Tibial artery (tissue), 4 donors: ENCODE measurements around the gene GINS2.

Experiments used
- DNase-seq, 2 donors: peaks; one replicate each; pipeline ENCODE4 v3.0.0-alpha.2; 2019
- H3K27ac ChIP-seq, 2 donors: fragments of 200-600 bp; sonication (generic) in 1 of 2; 1 replicate in 1 of 2; 2 replicates in 1 of 2; pipeline ENCODE4 v1.5.1; 2018 to 2019; ENCODE audit warnings: mild to moderate bottlenecking in 1 of 2
- H3K27me3 ChIP-seq, 2 donors: fragments of 200-600 bp; sonication (generic) in 1 of 2; one replicate each; pipeline versions ENCODE4 v1.5.1 to v1.6.0; 2016 to 2019
- H3K36me3 ChIP-seq, 3 donors: fragments of 200-600 bp; sonication (generic) in 2 of 3; one replicate each; pipeline ENCODE4 v1.5.1; 2016 to 2019; ENCODE audit warnings: mild to moderate bottlenecking in 2 of 3
- H3K4me1 ChIP-seq, 4 donors: fragments of 200-600 bp; sonication (generic) in 2 of 4; 1 replicate in 3 of 4; 2 replicates in 1 of 4; pipeline ENCODE4 v1.5.1; 2016 to 2019
- H3K4me3 ChIP-seq, 2 donors: fragments of 200-600 bp; sonication (generic) in 1 of 2; 1 replicate in 1 of 2; 2 replicates in 1 of 2; pipeline ENCODE4 v1.5.1; 2018 to 2019; ENCODE audit warnings: mild to moderate bottlenecking in 2 of 2
- H3K9me3 ChIP-seq, 3 donors: fragments of 200-600 bp; sonication (generic) in 1 of 3; one replicate each; pipeline ENCODE4 v1.5.1; 2016 to 2019
- CTCF ChIP-seq, 2 experiments: fragments of 200-600 bp in 1 of 2; fragments of 450-650 bp in 1 of 2; IDR thresholded peaks; one replicate each; pipeline ENCODE4 v1.5.1; 2017 to 2019; ENCODE audit warnings: antibody characterized with exemption in 2 of 2, mild to moderate bottlenecking in 1 of 2, moderate library complexity in 1 of 2
- intact Hi-C: fragments of 100-400 bp; cut with DNase I; formaldehyde crosslinking; loops from one replicate; pipeline ENCODE4 v1.15.0; 2023; ENCODE audit warnings: low total_unique reads

GINS2 gene

GRCh38 chr16:85728879-85729278, 40.1 kb upstream of the GINS2 start:
- no peak overlapping the region for H3K27ac ChIP-seq
- intact Hi-C loops, result loop anchor here (10.0 kb wide), 1 partner anchor 434 kb away; no protein-coding TSS in a partner anchor
- no peaks in the 10 kb centered on the region for H3K4me1 ChIP-seq
- no peak for DNase-seq
- no peaks in the 10 kb centered on the region for H3K9me3 ChIP-seq
- no peak for TF ChIP-seq CTCF (IDR thresholded peaks at IDR 0.05)
- peaks cover 0 to 66% of the 10 kb centered on the region in 2 donors for H3K27me3 ChIP-seq
- H3K36me3 ChIP-seq, result no peaks in the 10 kb centered on the region
- no peak overlapping the region for H3K4me3 ChIP-seq

GRCh38 chr16:85724936-85725335, 36.2 kb upstream of the GINS2 start:
- Histone ChIP-seq H3K4me3 (no peak overlapping the region), H3K4me1 (no peaks in the 10 kb centered on the region), H3K36me3 (no peaks in the 10 kb centered on the region), H3K27me3 (peaks cover 0 to 56% of the 10 kb centered on the region in 2 donors), H3K27ac (no peak overlapping the region), H3K9me3 (no peaks in the 10 kb centered on the region)
- no peak for TF ChIP-seq CTCF (IDR thresholded peaks at IDR 0.05)
- intact Hi-C loops, result loop anchor here (10.0 kb wide), 1 partner anchor 430 kb away; no protein-coding TSS in a partner anchor
- DNase-seq, result no peak

GRCh38 chr16:85724126-85724879, 35.5 kb upstream of the GINS2 start:
- Histone ChIP-seq H3K27ac (no peak overlapping the region), H3K4me3 (no peak overlapping the region), H3K27me3 (peaks cover 0 to 55% of the 10 kb centered on the region in 2 donors), H3K36me3 (no peaks in the 10 kb centered on the region), H3K4me1 (no peaks in the 10 kb centered on the region), H3K9me3 (no peaks in the 10 kb centered on the region)
- TF ChIP-seq CTCF (IDR thresholded peaks at IDR 0.05), result no peak
- no peak for DNase-seq
- intact Hi-C loops, result loop anchor here (10.0 kb wide), 1 partner anchor 430 kb away; no protein-coding TSS in a partner anchor

- TF ChIP-seq CTCF (IDR thresholded peaks at IDR 0.05), result no peak
- H3K4me3 ChIP-seq, result no peak overlapping the region
- H3K27ac ChIP-seq, result no peak overlapping the region
- H3K9me3 ChIP-seq, result no peaks in the 10 kb centered on the region
- peaks cover 0 to 11% (median 0%) of the 10 kb centered on the region in 4 donors for H3K4me1 ChIP-seq
- H3K36me3 ChIP-seq, result no peaks in the 10 kb centered on the region
- DNase-seq, result no peak
- H3K27me3 ChIP-seq, result peaks cover 0 to 58% of the 10 kb centered on the region in 2 donors
- intact Hi-C loops, result loop anchor here (10.0 kb wide), 1 partner anchor 428 kb away; no protein-coding TSS in a partner anchor
Observed at GRCh38 chr16:85722128-85722893, 33.6 kb upstream of the GINS2 start.

GRCh38 chr16:85720302-85720637, 31.5 kb upstream of the GINS2 start:
- no peak for DNase-seq
- Histone ChIP-seq H3K36me3 (no peaks in the 10 kb centered on the region), H3K27ac (no peak overlapping the region), H3K4me3 (no peak overlapping the region), H3K4me1 (peaks cover 0 to 13% (median 0%) of the 10 kb centered on the region in 4 donors), H3K27me3 (peaks cover 0 to 54% of the 10 kb centered on the region in 2 donors), H3K9me3 (no peaks in the 10 kb centered on the region)
- intact Hi-C loops, result loop anchor here (10.0 kb wide), 1 partner anchor 425 kb away; no protein-coding TSS in a partner anchor
- no peak for TF ChIP-seq CTCF (IDR thresholded peaks at IDR 0.05)
